Lower lobe of right lung (tissue), 2 donors: ENCODE measurements around the gene LAP3. TPM values are rescaled to one million over a fixed set of nuclear protein-coding genes. Genes with fewer than 3 reads are reported as not detected.
"Not testable (repeated sequence)": the region's sequence is repeated elsewhere in the genome, so short reads cannot be mapped to it uniquely, and the experiment has no call there.

Source experiments
- ATAC-seq, 2 donors: fragments of 200-7000 bp; cut with Tn5 transposase; one replicate each; pipeline ENCODE4 v1.9.1; 2020 to 2022; ENCODE audit warnings: mild to moderate bottlenecking in 2 of 2, moderate library complexity in 2 of 2
- DNase-seq: peaks from one replicate; pipeline ENCODE4 v3.0.0-alpha.2; 2020
- H3K27ac ChIP-seq: fragments of 200-600 bp; one replicate; pipeline ENCODE4 v1.8.0; 2022
- H3K27me3 ChIP-seq: fragments of 200-600 bp; one replicate; pipeline ENCODE4 v1.8.0; 2022; ENCODE audit warnings: low read depth
- H3K36me3 ChIP-seq: fragments of 200-600 bp; one replicate; pipeline ENCODE4 v1.8.0; 2022; ENCODE audit warnings: mild to moderate bottlenecking
- H3K4me1 ChIP-seq: fragments of 200-600 bp; one replicate; pipeline ENCODE4 v1.8.0; 2022
- H3K4me3 ChIP-seq: fragments of 200-600 bp; one replicate; pipeline ENCODE4 v1.8.0; 2022; ENCODE audit warnings: mild to moderate bottlenecking
- H3K9me3 ChIP-seq: fragments of 200-600 bp; one replicate; pipeline ENCODE4 v1.8.0; 2022
- CTCF ChIP-seq: fragments of 200-600 bp; IDR thresholded peaks from one replicate; pipeline ENCODE4 v1.8.0; 2022; ENCODE audit warnings: antibody characterized with exemption, mild to moderate bottlenecking
- intact Hi-C: fragments of 100-400 bp; cut with DNase I; formaldehyde crosslinking; loops from one replicate; pipeline ENCODE4 v1.11.0; 2022
- total RNA-seq: library from RNA; stranded (reverse); fragmentation: NEBNext Ultra II Directional; extraction: Animal tissue kit (Norgen Biotek cat#: 25700); gene quantifications from one replicate; pipeline ENCODE4 v1.2.1, GENCODE V29; 2021
- donor health status: DM: no; HTN: yes; CAD: no; lungs with severe emphysema.

Gene LAP3
- total RNA-seq, 1 donor from 2014 or later: 125 TPM

- no peaks in the 10 kb centered on the region for H3K27me3 ChIP-seq
- DNase-seq (no peak), ATAC-seq (no peak)
- intact Hi-C loops: no loop called here
- H3K9me3 ChIP-seq: no peaks in the 10 kb centered on the region
- H3K4me3 ChIP-seq: no peak overlapping the region
- no peak overlapping the region for H3K27ac ChIP-seq
- TF ChIP-seq CTCF: no peak
- no peaks in the 10 kb centered on the region for H3K36me3 ChIP-seq
- H3K4me1 ChIP-seq: no peaks in the 10 kb centered on the region
Measured at GRCh38 chr4:17565846-17566245, 11.2 kb upstream of the LAP3 start.

- H3K4me3 ChIP-seq: no peak overlapping the region
- no peaks in the 10 kb centered on the region for H3K27me3 ChIP-seq
- no peak overlapping the region for H3K27ac ChIP-seq
- DNase-seq: no peak
- ATAC-seq: no peak
- no peaks in the 10 kb centered on the region for H3K9me3 ChIP-seq
- no peaks in the 10 kb centered on the region for H3K36me3 ChIP-seq
- H3K4me1 ChIP-seq: no peaks in the 10 kb centered on the region
- no peak for TF ChIP-seq CTCF
- intact Hi-C loops: no loop called here
Measured at GRCh38 chr4:17567271-17567670, 9.7 kb upstream of the LAP3 start.

GRCh38 chr4:17574206-17574605 is 2.8 kb upstream of the LAP3 start:
- no peak for ATAC-seq

GRCh38 chr4:17575177-17575576 is 1.8 kb upstream of the LAP3 start:
- DNase-seq, H3K27me3 ChIP-seq, H3K9me3 ChIP-seq, H3K4me3 ChIP-seq, intact Hi-C loops, H3K36me3 ChIP-seq, ATAC-seq, H3K27ac ChIP-seq: not testable (repeated sequence)
- H3K4me1 ChIP-seq: peaks cover 24% of the 10 kb centered on the region

More at GRCh38 chr4:17574206-17574605, 2.8 kb upstream of the LAP3 start:
- no peaks in the 10 kb centered on the region for H3K36me3 ChIP-seq
- no peak overlapping the region for H3K4me3 ChIP-seq
- H3K27me3 ChIP-seq: no peaks in the 10 kb centered on the region
- no peak overlapping the region for H3K27ac ChIP-seq
- H3K4me1 ChIP-seq: peaks cover 14% of the 10 kb centered on the region
- no peak for DNase-seq
- intact Hi-C loops: no loop called here
- no peaks in the 10 kb centered on the region for H3K9me3 ChIP-seq
- no peak for TF ChIP-seq CTCF

- DNase-seq (peak; percentile 66), ATAC-seq (peak; percentile 37 to 43)
- peak overlapping the region; percentile 91 for H3K27ac ChIP-seq
- H3K4me3 ChIP-seq: peak overlapping the region; percentile 65
- peaks cover 24% of the 10 kb centered on the region for H3K36me3 ChIP-seq
- H3K4me1 ChIP-seq: peaks cover 51% of the 10 kb centered on the region
- H3K9me3 ChIP-seq: no peaks in the 10 kb centered on the region
- no peak for TF ChIP-seq CTCF
- intact Hi-C loops: no loop called here
- no peaks in the 10 kb centered on the region for H3K27me3 ChIP-seq
Measured at GRCh38 chr4:17577665-17578481, 875 bp downstream of the LAP3 start.

- Histone ChIP-seq H3K36me3 (peaks cover 30% of the 10 kb centered on the region), H3K4me1 (peaks cover 53% of the 10 kb centered on the region), H3K27ac (peak overlapping the region; percentile 91), H3K9me3 (no peaks in the 10 kb centered on the region), H3K4me3 (peak overlapping the region; percentile 65), H3K27me3 (no peaks in the 10 kb centered on the region)
- intact Hi-C loops: no loop called here
- ATAC-seq: peak in 1 of 2 donors; percentile 5
- TF ChIP-seq CTCF: no peak
- no peak for DNase-seq
Measured at GRCh38 chr4:17578482-17578891, 1.5 kb downstream of the LAP3 start.
